ENCODE data around the gene FGF14.

FGF14 gene

GRCh38 chr13:102198418-102199311 lies 203.2 kb downstream of the FGF14 start:
- H3K36me3 ChIP-seq (ENCODE audit: insufficient read depth, low read length): no peaks in the 10 kb centered on the region
- H3K4me3 ChIP-seq (ENCODE audit: low read depth, low read length): peak overlapping the region; percentile 20; the same call in 1 of the 2 replicates
- H3K27me3 ChIP-seq (ENCODE audit: insufficient read depth, low read length): no peaks in the 10 kb centered on the region
- peak overlapping the region; percentile 54 for H3K27ac ChIP-seq (ENCODE audit: low read depth, low read length)
- no peaks in the 10 kb centered on the region for H3K79me2 ChIP-seq (ENCODE audit: control insufficient read depth, insufficient read depth, low read length, unreplicated experiment)
- peaks cover 41% of the 10 kb centered on the region for H3K4me1 ChIP-seq (ENCODE audit: control insufficient read depth, insufficient read depth, low read length, unreplicated experiment)
- H2AFZ ChIP-seq (ENCODE audit: low read length, unreplicated experiment): peak overlapping the region; percentile 19

- H3K27ac ChIP-seq (ENCODE audit: low read depth, low read length): no peak overlapping the region
- H3K27me3 ChIP-seq (ENCODE audit: insufficient read depth, low read length): no peaks in the 10 kb centered on the region
- peak overlapping the region; percentile 51 for H2AFZ ChIP-seq (ENCODE audit: low read length, unreplicated experiment)
- no peaks in the 10 kb centered on the region for H3K79me2 ChIP-seq (ENCODE audit: control insufficient read depth, insufficient read depth, low read length, unreplicated experiment)
- H3K4me3 ChIP-seq (ENCODE audit: low read depth, low read length): no peak overlapping the region
- H3K4me1 ChIP-seq (ENCODE audit: control insufficient read depth, insufficient read depth, low read length, unreplicated experiment): peaks cover 51% of the 10 kb centered on the region
- no peaks in the 10 kb centered on the region for H3K36me3 ChIP-seq (ENCODE audit: insufficient read depth, low read length)
Observed at GRCh38 chr13:102197193-102197592, 204.7 kb downstream of the FGF14 start.

DNA sequence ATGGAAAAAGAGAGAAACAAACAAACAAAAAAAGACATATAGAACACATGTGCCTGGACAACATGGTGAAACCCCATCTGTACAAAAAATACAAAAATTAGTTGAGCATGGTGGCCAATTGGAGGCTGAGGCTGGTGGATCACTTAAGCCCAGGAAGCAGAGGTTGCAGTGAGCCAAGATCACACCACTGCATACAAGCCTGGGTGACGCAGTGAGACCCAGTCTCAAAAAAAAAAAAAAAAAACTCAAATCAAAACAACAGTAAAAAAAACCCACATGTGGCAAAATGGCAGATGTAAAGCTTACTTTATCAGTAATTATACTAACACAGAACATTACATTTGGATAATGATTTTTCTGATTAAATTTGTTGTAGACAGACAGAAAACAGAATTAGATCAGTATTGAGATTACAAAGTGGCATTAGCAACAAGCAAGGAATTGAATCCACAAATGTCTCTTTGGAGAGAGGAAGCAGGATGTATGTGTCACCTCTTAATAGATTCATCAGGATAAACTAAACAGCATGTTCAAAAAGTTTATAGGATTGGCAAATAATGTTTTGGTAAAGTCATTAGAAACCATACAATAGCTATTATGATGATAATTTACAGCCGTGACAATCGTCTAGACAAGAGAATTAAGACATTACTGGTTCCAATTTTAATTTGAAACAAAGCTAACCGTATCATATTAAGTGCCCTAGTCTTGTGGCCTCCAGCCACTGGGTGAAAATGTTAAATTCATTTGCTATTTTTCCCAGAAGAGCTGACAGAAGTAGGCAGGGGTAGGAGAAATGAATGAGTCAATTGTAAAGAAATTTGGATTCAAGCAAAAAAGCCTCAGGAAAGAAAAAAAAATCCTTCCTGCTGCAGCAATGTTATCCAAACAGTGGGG lies 206.0 kb downstream of the FGF14 start:
- no peaks in the 10 kb centered on the region for H3K27me3 ChIP-seq (ENCODE audit: insufficient read depth, low read length)
- H3K27ac ChIP-seq (ENCODE audit: low read depth, low read length): peak overlapping the region; percentile 78

DNA sequence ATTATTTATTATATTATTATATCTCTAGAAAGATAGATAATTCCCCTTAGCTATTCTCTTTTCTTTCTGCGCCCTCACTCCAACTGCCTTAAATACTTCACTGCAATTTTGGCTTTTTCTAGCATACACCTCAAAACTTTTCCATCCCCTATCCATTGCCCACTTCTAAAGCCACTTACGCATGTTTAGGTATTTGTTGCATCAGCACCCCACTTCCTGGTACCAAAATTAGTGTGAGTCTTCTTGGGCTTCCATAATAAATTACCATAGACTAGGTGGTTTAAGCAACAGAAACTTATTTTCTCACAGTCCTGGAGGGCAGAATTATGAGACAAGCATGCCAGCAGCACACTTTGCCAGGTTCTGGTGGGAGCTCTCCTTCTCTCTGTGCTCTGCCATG lies 209.0 kb downstream of the FGF14 start:
- peaks cover 46% of the 10 kb centered on the region for H3K4me1 ChIP-seq (ENCODE audit: control insufficient read depth, insufficient read depth, low read length, unreplicated experiment)
- no peaks in the 10 kb centered on the region for H3K79me2 ChIP-seq (ENCODE audit: control insufficient read depth, insufficient read depth, low read length, unreplicated experiment)
- no peaks in the 10 kb centered on the region for H3K36me3 ChIP-seq (ENCODE audit: insufficient read depth, low read length)
- no peaks in the 10 kb centered on the region for H3K27me3 ChIP-seq (ENCODE audit: insufficient read depth, low read length)
- H2AFZ ChIP-seq (ENCODE audit: low read length, unreplicated experiment): no peak overlapping the region
- no peak overlapping the region for H3K4me3 ChIP-seq (ENCODE audit: low read depth, low read length)
- H3K27ac ChIP-seq (ENCODE audit: low read depth, low read length): no peak overlapping the region

More for the DNA sequence above, 206.0 kb downstream of the FGF14 start:
- H3K4me3 ChIP-seq (ENCODE audit: low read depth, low read length): peak overlapping the region; percentile 22
- H3K79me2 ChIP-seq (ENCODE audit: control insufficient read depth, insufficient read depth, low read length, unreplicated experiment): no peaks in the 10 kb centered on the region
- H3K36me3 ChIP-seq (ENCODE audit: insufficient read depth, low read length): no peaks in the 10 kb centered on the region
- H2AFZ ChIP-seq (ENCODE audit: low read length, unreplicated experiment): peak overlapping the region; percentile 61
- peaks cover 64% of the 10 kb centered on the region for H3K4me1 ChIP-seq (ENCODE audit: control insufficient read depth, insufficient read depth, low read length, unreplicated experiment)

- Histone ChIP-seq H3K36me3 (ENCODE audit: insufficient read depth, low read length) (no peaks in the 10 kb centered on the region), H3K4me3 (ENCODE audit: low read depth, low read length) (peak overlapping the region; percentile 14), H3K27me3 (ENCODE audit: insufficient read depth, low read length) (no peaks in the 10 kb centered on the region), H3K27ac (ENCODE audit: low read depth, low read length) (peak overlapping the region; percentile 58), H2AFZ (ENCODE audit: low read length, unreplicated experiment) (peak overlapping the region; percentile 40), H3K4me1 (ENCODE audit: control insufficient read depth, insufficient read depth, low read length, unreplicated experiment) (peaks cover 42% of the 10 kb centered on the region), H3K79me2 (ENCODE audit: control insufficient read depth, insufficient read depth, low read length, unreplicated experiment) (no peaks in the 10 kb centered on the region)
Observed at GRCh38 chr13:102191951-102192502, 209.8 kb downstream of the FGF14 start.

GRCh38 chr13:102190930-102191329 lies 210.9 kb downstream of the FGF14 start:
- Histone ChIP-seq H3K4me3 (ENCODE audit: low read depth, low read length) (no peak overlapping the region), H3K4me1 (ENCODE audit: control insufficient read depth, insufficient read depth, low read length, unreplicated experiment) (peaks cover 31% of the 10 kb centered on the region), H2AFZ (ENCODE audit: low read length, unreplicated experiment) (no peak overlapping the region), H3K79me2 (ENCODE audit: control insufficient read depth, insufficient read depth, low read length, unreplicated experiment) (no peaks in the 10 kb centered on the region), H3K27ac (ENCODE audit: low read depth, low read length) (no peak overlapping the region), H3K36me3 (ENCODE audit: insufficient read depth, low read length) (no peaks in the 10 kb centered on the region), H3K27me3 (ENCODE audit: insufficient read depth, low read length) (no peaks in the 10 kb centered on the region)

- Histone ChIP-seq H3K27me3 (ENCODE audit: insufficient read depth, low read length) (no peaks in the 10 kb centered on the region), H3K27ac (ENCODE audit: low read depth, low read length) (no peak overlapping the region), H3K79me2 (ENCODE audit: control insufficient read depth, insufficient read depth, low read length, unreplicated experiment) (no peaks in the 10 kb centered on the region), H2AFZ (ENCODE audit: low read length, unreplicated experiment) (no peak overlapping the region), H3K36me3 (ENCODE audit: insufficient read depth, low read length) (no peaks in the 10 kb centered on the region), H3K4me3 (ENCODE audit: low read depth, low read length) (no peak overlapping the region), H3K4me1 (ENCODE audit: control insufficient read depth, insufficient read depth, low read length, unreplicated experiment) (peaks cover 14% of the 10 kb centered on the region)
Observed at GRCh38 chr13:102187313-102187712, 214.5 kb downstream of the FGF14 start.

DNA sequence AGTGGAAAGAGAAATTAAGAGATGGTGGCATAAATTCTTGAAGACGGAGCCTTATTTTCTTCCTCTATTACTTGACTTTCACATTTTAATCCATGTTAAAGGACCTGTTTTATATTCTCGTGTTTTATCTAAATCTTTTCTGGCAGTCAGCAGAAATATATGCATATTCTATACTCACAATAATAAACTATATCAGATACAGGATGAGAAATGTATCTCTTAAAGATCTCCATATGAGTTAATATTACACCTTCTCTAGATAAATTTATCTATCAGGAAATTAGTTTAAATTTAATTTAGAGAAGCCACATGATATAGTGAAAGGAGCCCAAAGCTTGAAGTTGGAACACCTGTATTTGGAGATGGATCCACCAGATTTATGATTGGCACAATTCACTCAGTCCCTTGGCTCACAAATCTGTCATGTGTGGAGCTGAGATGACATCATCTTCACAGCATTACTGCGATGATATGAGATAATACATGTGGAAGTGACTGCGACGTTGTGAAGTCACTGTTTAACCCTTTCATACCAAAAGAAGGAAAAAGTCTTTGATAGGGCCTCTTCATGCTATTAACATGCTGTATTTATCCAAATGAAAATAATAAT lies 216.4 kb downstream of the FGF14 start:
- H3K4me1 ChIP-seq (ENCODE audit: control insufficient read depth, insufficient read depth, low read length, unreplicated experiment): no peaks in the 10 kb centered on the region
- no peak overlapping the region for H2AFZ ChIP-seq (ENCODE audit: low read length, unreplicated experiment)
- no peaks in the 10 kb centered on the region for H3K27me3 ChIP-seq (ENCODE audit: insufficient read depth, low read length)
- no peak overlapping the region for H3K4me3 ChIP-seq (ENCODE audit: low read depth, low read length)
- H3K36me3 ChIP-seq (ENCODE audit: insufficient read depth, low read length): no peaks in the 10 kb centered on the region
- H3K27ac ChIP-seq (ENCODE audit: low read depth, low read length): no peak overlapping the region
- no peaks in the 10 kb centered on the region for H3K79me2 ChIP-seq (ENCODE audit: control insufficient read depth, insufficient read depth, low read length, unreplicated experiment)

- Histone ChIP-seq H2AFZ (ENCODE audit: low read length, unreplicated experiment) (no peak overlapping the region), H3K27ac (ENCODE audit: low read depth, low read length) (no peak overlapping the region), H3K79me2 (ENCODE audit: control insufficient read depth, insufficient read depth, low read length, unreplicated experiment) (no peaks in the 10 kb centered on the region), H3K4me1 (ENCODE audit: control insufficient read depth, insufficient read depth, low read length, unreplicated experiment) (no peaks in the 10 kb centered on the region), H3K36me3 (ENCODE audit: insufficient read depth, low read length) (no peaks in the 10 kb centered on the region), H3K4me3 (ENCODE audit: low read depth, low read length) (no peak overlapping the region), H3K27me3 (ENCODE audit: insufficient read depth, low read length) (no peaks in the 10 kb centered on the region)
Observed at GRCh38 chr13:102183509-102184182, 218.2 kb downstream of the FGF14 start.

GRCh38 chr13:102182170-102182569 lies 219.7 kb downstream of the FGF14 start:
- H3K4me3 ChIP-seq (ENCODE audit: low read depth, low read length): no peak overlapping the region
- H3K79me2 ChIP-seq (ENCODE audit: control insufficient read depth, insufficient read depth, low read length, unreplicated experiment): no peaks in the 10 kb centered on the region
- H3K36me3 ChIP-seq (ENCODE audit: insufficient read depth, low read length): no peaks in the 10 kb centered on the region
- H3K27ac ChIP-seq (ENCODE audit: low read depth, low read length): no peak overlapping the region
- no peaks in the 10 kb centered on the region for H3K27me3 ChIP-seq (ENCODE audit: insufficient read depth, low read length)
- no peak overlapping the region for H2AFZ ChIP-seq (ENCODE audit: low read length, unreplicated experiment)
- H3K4me1 ChIP-seq (ENCODE audit: control insufficient read depth, insufficient read depth, low read length, unreplicated experiment): no peaks in the 10 kb centered on the region
